ENCODE data around the gene FLT3. TPM values are rescaled to one million over a fixed set of nuclear protein-coding genes. Genes with fewer than 3 reads are reported as not detected.
"Not testable (repeated sequence)": the region's sequence is repeated elsewhere in the genome, so short reads cannot be mapped to it uniquely, and the experiment has no call there.

FLT3 gene
- total RNA-seq, 4 donors from 2014 or later = 0.06 to 1.8 (median 0.53) TPM

- Histone ChIP-seq H3K4me1 (no peaks in the 10 kb centered on the region), H3K27ac (replicated peaks in 1 of 4) (no peak overlapping the region), H3K27me3 (peaks cover 0 to 39% (median 3%) of the 10 kb centered on the region in 4 donors), H3K9me3 (no peaks in the 10 kb centered on the region), H3K36me3 (no peaks in the 10 kb centered on the region), H3K4me3 (no peak overlapping the region)
- intact Hi-C loops (cut with DNase I) = no loop called here
- WGBS = 69% methylated on average over 2 of the region's 2 CpGs
- TF ChIP-seq CTCF (IDR thresholded peaks at IDR 0.05) (no peak), POLR2A (IDR thresholded peaks at IDR 0.05; ENCODE audit: low read depth) (no peak), POLR2AphosphoS5 (IDR thresholded peaks at IDR 0.05) (no peak), EP300 (IDR thresholded peaks at IDR 0.05) (no peak)
- no peak for DNase-seq (ENCODE audit: extremely low spot score)
Observed at GRCh38 chr13:28092431-28092830, 7.9 kb downstream of the FLT3 start.

- TF ChIP-seq CTCF (IDR thresholded peaks at IDR 0.05) = no peak
- no peak for TF ChIP-seq POLR2A (IDR thresholded peaks at IDR 0.05; ENCODE audit: low read depth)
- no peak for TF ChIP-seq POLR2AphosphoS5 (IDR thresholded peaks at IDR 0.05)
- TF ChIP-seq EP300 (IDR thresholded peaks at IDR 0.05) = no peak
- no peaks in the 10 kb centered on the region for H3K4me1 ChIP-seq
- intact Hi-C loops (cut with DNase I) = no loop called here
Observed at GRCh38 chr13:28089065-28089464, 11.3 kb downstream of the FLT3 start.

GRCh38 chr13:28077820-28078219 lies 22.6 kb downstream of the FLT3 start:
- H3K36me3 ChIP-seq; H3K9me3 ChIP-seq; H3K4me1 ChIP-seq; DNase-seq (ENCODE audit: extremely low spot score); H3K27me3 ChIP-seq; intact Hi-C loops (cut with DNase I); H3K4me3 ChIP-seq; H3K27ac ChIP-seq (replicated peaks in 1 of 4): not testable (repeated sequence)
- 100% methylated on average over 2 of the region's 2 CpGs for WGBS

More at GRCh38 chr13:28089065-28089464, 11.3 kb downstream of the FLT3 start:
- Histone ChIP-seq H3K27me3 (peaks cover 0 to 20% (median 3%) of the 10 kb centered on the region in 4 donors), H3K27ac (replicated peaks in 1 of 4) (no peak overlapping the region), H3K9me3 (no peaks in the 10 kb centered on the region), H3K36me3 (no peaks in the 10 kb centered on the region), H3K4me3 (no peak overlapping the region)
- 31% methylated on average over 1 of the region's 1 CpG for WGBS
- no peak for DNase-seq (ENCODE audit: extremely low spot score)

GRCh38 chr13:28077231-28077630 lies 23.1 kb downstream of the FLT3 start:
- DNase-seq (ENCODE audit: extremely low spot score) = no peak
- Histone ChIP-seq H3K4me3 (no peak overlapping the region), H3K27me3 (no peaks in the 10 kb centered on the region), H3K27ac (replicated peaks in 1 of 4) (no peak overlapping the region), H3K9me3 (no peaks in the 10 kb centered on the region), H3K4me1 (no peaks in the 10 kb centered on the region), H3K36me3 (no peaks in the 10 kb centered on the region)
- intact Hi-C loops (cut with DNase I) = no loop called here
- WGBS = 68% methylated on average over 6 of the region's 6 CpGs
- TF ChIP-seq CTCF (IDR thresholded peaks at IDR 0.05) (no peak), POLR2A (IDR thresholded peaks at IDR 0.05; ENCODE audit: low read depth) (no peak), EP300 (IDR thresholded peaks at IDR 0.05) (no peak), POLR2AphosphoS5 (IDR thresholded peaks at IDR 0.05) (no peak)

GRCh38 chr13:28071424-28071823 lies 29.0 kb downstream of the FLT3 start:
- TF ChIP-seq POLR2A (IDR thresholded peaks at IDR 0.05; ENCODE audit: low read depth) (no peak), CTCF (IDR thresholded peaks at IDR 0.05) (no peak), EP300 (IDR thresholded peaks at IDR 0.05) (no peak), POLR2AphosphoS5 (IDR thresholded peaks at IDR 0.05) (no peak)
- intact Hi-C loops (cut with DNase I) = no loop called here
- H3K27me3 ChIP-seq = no peaks in the 10 kb centered on the region
- H3K27ac ChIP-seq (replicated peaks in 1 of 4) = no peak overlapping the region
- no peaks in the 10 kb centered on the region for H3K36me3 ChIP-seq
- 84% methylated on average over 4 of the region's 4 CpGs for WGBS
- H3K4me1 ChIP-seq = no peaks in the 10 kb centered on the region
- H3K9me3 ChIP-seq = no peaks in the 10 kb centered on the region
- peak; percentile 47 for DNase-seq (ENCODE audit: extremely low spot score)
- no peak overlapping the region for H3K4me3 ChIP-seq

All from esophagus muscularis mucosa (tissue), 4 donors.